HepG2 (cell line): ENCODE results near the gene CDHR5. TPM values are rescaled to one million over a fixed set of nuclear protein-coding genes. Genes with fewer than 3 reads are reported as not detected.

Experiments
- GLI4 ChIP-seq: sonication (generic); formaldehyde crosslinking; IDR thresholded peaks from 2 replicates; pipeline ENCODE4 v1.5.1; 2020; ENCODE audit warnings: missing genetic modification reagents, mild to moderate bottlenecking, moderate library complexity, borderline replicate concordance
- HNF4A ChIP-seq: sonication (generic); formaldehyde crosslinking; IDR thresholded peaks from 2 replicates; pipeline ENCODE4 v1.4.0; 2020; ENCODE audit warnings: missing genetic modification reagents
- KAT2B ChIP-seq: fragments of 150-350 bp; IDR thresholded peaks from 2 replicates; pipeline ENCODE4 v1.6.1; 2014; ENCODE audit warnings: low read depth, low read length, borderline replicate concordance
- KDM3A ChIP-seq: IDR thresholded peaks from 2 replicates; pipeline ENCODE4 v1.6.1; 2018; ENCODE audit warnings: low read depth, missing compliant biosample characterization
- RARG ChIP-seq: sonication (generic); formaldehyde crosslinking; IDR thresholded peaks from 2 replicates; pipeline ENCODE4 v1.4.0; 2020; ENCODE audit warnings: low read depth, mild to moderate bottlenecking, missing genetic modification reagents
- RXRA ChIP-seq: sonication (generic); formaldehyde crosslinking; IDR thresholded peaks from 2 replicates; pipeline ENCODE4 v1.5.1; 2020; ENCODE audit warnings: missing genetic modification reagents
- SIX1 ChIP-seq: sonication (generic); formaldehyde crosslinking; IDR thresholded peaks from 2 replicates; pipeline ENCODE4 v1.4.0; 2020; ENCODE audit warnings: missing genetic modification reagents, borderline replicate concordance
- SMAD3 ChIP-seq: sonication (generic); formaldehyde crosslinking; IDR thresholded peaks from 2 replicates; pipeline ENCODE4 v1.4.0; 2020; ENCODE audit warnings: missing genetic modification reagents
- SP4 ChIP-seq: sonication (generic); formaldehyde crosslinking; IDR thresholded peaks from 2 replicates; pipeline ENCODE4 v1.8.1; 2023; ENCODE audit warnings: mild to moderate bottlenecking, missing genetic modification reagents
- ZNF678 ChIP-seq: sonication (generic); formaldehyde crosslinking; IDR thresholded peaks from 2 replicates; pipeline ENCODE4 v1.4.0; 2020; ENCODE audit warnings: mild to moderate bottlenecking, missing genetic modification reagents
- ZNF768 ChIP-seq: sonication (generic); formaldehyde crosslinking; IDR thresholded peaks from 2 replicates; pipeline ENCODE4 v1.4.0; 2020; ENCODE audit warnings: missing genetic modification reagents
- ZNF780A ChIP-seq: sonication (generic); formaldehyde crosslinking; IDR thresholded peaks from 2 replicates; pipeline ENCODE4 v1.8.0; 2022; ENCODE audit warnings: mild to moderate bottlenecking, missing genetic modification reagents, moderate library complexity
- ZSCAN30 ChIP-seq: sonication (generic); formaldehyde crosslinking; IDR thresholded peaks from 2 replicates; pipeline ENCODE4 v1.5.0; 2020; ENCODE audit warnings: mild to moderate bottlenecking, missing genetic modification reagents
- polyA plus RNA-seq, 8 experiments: library from polyadenylated mRNA; depleted of rRNA in 3 of 8; stranded (reverse) in 7 of 8; unstranded in 1 of 8; fragments of >200 nt; fragmentation: Illumina TruSeq in 4 of 8; extraction: Trizol in 4 of 8; gene quantifications; 2 replicates each; pipeline versions ENCODE4 v1.2.1 to v1.2.3, GENCODE V29; 2011 to 2016; ENCODE audit warnings: low read depth in 4 of 8, missing spikeins in 1 of 8, mixed read lengths in 1 of 8; ENCODE audit not compliant: insufficient read depth in 1 of 8
- total RNA-seq, 5 experiments: library from RNA; depleted of rRNA; stranded (reverse); fragments of >200 nt; fragmentation: Illumina TruSeq; extraction: Trizol; gene quantifications; 2 replicates each; pipeline ENCODE4 v1.2.3, GENCODE V29; 2016; ENCODE audit warnings: low read depth in 1 of 5
- TF ChIP-seq, protein P1 (sequence below): sonication (generic); formaldehyde crosslinking; IDR thresholded peaks from 2 replicates; pipeline ENCODE4 v1.4.0; 2020; ENCODE audit warnings: missing genetic modification reagents
- TF ChIP-seq, protein P2 (sequence below): sonication (generic); formaldehyde crosslinking; IDR thresholded peaks from 2 replicates; pipeline ENCODE4 v1.9.0; 2022; ENCODE audit warnings: missing genetic modification reagents, mild to moderate bottlenecking, borderline replicate concordance
- TF ChIP-seq, protein P3 (sequence below): sonication (generic); formaldehyde crosslinking; conservative IDR thresholded peaks from 2 replicates; pipeline ENCODE4 v1.4.0; 2020; ENCODE audit warnings: missing genetic modification reagents
- TF ChIP-seq, protein P4 (sequence below): sonication (generic); formaldehyde crosslinking; IDR thresholded peaks from 2 replicates; pipeline ENCODE4 v1.4.0; 2020; ENCODE audit warnings: mild to moderate bottlenecking, low read depth, missing genetic modification reagents
- TF ChIP-seq, protein P5 (sequence below): sonication (generic); formaldehyde crosslinking; IDR thresholded peaks from 2 replicates; pipeline ENCODE4 v1.4.0; 2020; ENCODE audit warnings: missing genetic modification reagents, borderline replicate concordance

The CDHR5 gene
- total and polyA plus RNA-seq, 2 of the 13 experiments (the other 11 are each of a cell fraction or from before 2014, with no cell fraction given), result 0.46 to 0.71 TPM

DNA sequence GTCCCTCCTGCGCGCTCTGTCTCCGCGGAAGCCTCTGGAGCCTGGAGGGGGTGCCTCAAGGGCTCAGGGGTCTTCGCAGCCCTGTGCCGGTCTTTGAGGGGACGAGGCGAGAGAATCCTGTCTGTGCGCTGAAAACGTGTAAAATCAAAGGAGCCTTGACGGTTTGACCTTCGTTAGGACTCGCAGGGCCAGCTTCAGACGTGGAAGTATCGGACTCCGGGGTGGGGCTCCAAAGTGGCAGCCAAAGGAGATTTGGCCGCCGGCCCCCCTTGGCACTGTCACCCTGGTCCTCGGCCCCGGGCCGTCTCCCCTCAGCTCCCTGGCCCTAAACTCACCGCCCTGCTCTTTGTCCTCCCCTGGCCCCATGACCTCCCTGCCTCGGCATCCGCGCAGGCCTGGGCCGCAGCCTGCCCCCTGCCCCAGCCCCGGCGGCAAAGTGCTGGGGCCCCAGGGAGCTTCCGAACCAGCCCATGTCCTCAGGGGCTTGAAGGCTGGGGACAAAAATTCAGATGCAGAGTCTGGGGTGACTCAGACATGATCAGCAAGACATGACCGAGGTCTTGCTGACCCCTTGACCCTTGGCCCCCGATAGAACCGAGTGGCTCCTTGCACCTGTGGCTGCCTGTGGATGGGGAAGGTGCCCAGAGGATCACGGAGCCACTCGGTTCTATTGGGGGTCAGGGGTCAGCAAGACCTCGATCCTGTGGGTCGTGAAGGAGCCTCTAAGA, 55.4 kb downstream of the CDHR5 start (continued):
- TF ChIP-seq, protein P1, sequence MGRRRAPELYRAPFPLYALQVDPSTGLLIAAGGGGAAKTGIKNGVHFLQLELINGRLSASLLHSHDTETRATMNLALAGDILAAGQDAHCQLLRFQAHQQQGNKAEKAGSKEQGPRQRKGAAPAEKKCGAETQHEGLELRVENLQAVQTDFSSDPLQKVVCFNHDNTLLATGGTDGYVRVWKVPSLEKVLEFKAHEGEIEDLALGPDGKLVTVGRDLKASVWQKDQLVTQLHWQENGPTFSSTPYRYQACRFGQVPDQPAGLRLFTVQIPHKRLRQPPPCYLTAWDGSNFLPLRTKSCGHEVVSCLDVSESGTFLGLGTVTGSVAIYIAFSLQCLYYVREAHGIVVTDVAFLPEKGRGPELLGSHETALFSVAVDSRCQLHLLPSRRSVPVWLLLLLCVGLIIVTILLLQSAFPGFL (CRISPR knock-in tag), result no peak
- TF ChIP-seq RARG (CRISPR knock-in tag) (no peak), ZNF678 (CRISPR knock-in tag) (no peak), ZNF768 (CRISPR knock-in tag) (no peak), SP4 (CRISPR knock-in tag) (no peak), ZNF780A (CRISPR knock-in tag) (no peak), KDM3A (no peak), SMAD3 (CRISPR knock-in tag) (no peak), SIX1 (CRISPR knock-in tag) (no peak), RXRA (CRISPR knock-in tag) (no peak; the same call in 1 of the 2 replicates), ZSCAN30 (no peak), KAT2B (no peak), HNF4A (CRISPR knock-in tag) (peak; percentile 63), GLI4 (CRISPR knock-in tag) (no peak)
- TF ChIP-seq, protein P2, sequence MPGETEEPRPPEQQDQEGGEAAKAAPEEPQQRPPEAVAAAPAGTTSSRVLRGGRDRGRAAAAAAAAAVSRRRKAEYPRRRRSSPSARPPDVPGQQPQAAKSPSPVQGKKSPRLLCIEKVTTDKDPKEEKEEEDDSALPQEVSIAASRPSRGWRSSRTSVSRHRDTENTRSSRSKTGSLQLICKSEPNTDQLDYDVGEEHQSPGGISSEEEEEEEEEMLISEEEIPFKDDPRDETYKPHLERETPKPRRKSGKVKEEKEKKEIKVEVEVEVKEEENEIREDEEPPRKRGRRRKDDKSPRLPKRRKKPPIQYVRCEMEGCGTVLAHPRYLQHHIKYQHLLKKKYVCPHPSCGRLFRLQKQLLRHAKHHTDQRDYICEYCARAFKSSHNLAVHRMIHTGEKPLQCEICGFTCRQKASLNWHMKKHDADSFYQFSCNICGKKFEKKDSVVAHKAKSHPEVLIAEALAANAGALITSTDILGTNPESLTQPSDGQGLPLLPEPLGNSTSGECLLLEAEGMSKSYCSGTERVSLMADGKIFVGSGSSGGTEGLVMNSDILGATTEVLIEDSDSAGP (CRISPR knock-in tag), result peak; percentile 42; the same call in 1 of the 2 replicates
- TF ChIP-seq, protein P3, sequence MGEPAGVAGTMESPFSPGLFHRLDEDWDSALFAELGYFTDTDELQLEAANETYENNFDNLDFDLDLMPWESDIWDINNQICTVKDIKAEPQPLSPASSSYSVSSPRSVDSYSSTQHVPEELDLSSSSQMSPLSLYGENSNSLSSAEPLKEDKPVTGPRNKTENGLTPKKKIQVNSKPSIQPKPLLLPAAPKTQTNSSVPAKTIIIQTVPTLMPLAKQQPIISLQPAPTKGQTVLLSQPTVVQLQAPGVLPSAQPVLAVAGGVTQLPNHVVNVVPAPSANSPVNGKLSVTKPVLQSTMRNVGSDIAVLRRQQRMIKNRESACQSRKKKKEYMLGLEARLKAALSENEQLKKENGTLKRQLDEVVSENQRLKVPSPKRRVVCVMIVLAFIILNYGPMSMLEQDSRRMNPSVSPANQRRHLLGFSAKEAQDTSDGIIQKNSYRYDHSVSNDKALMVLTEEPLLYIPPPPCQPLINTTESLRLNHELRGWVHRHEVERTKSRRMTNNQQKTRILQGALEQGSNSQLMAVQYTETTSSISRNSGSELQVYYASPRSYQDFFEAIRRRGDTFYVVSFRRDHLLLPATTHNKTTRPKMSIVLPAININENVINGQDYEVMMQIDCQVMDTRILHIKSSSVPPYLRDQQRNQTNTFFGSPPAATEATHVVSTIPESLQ (CRISPR knock-in tag), result no peak
- TF ChIP-seq, protein P4, sequence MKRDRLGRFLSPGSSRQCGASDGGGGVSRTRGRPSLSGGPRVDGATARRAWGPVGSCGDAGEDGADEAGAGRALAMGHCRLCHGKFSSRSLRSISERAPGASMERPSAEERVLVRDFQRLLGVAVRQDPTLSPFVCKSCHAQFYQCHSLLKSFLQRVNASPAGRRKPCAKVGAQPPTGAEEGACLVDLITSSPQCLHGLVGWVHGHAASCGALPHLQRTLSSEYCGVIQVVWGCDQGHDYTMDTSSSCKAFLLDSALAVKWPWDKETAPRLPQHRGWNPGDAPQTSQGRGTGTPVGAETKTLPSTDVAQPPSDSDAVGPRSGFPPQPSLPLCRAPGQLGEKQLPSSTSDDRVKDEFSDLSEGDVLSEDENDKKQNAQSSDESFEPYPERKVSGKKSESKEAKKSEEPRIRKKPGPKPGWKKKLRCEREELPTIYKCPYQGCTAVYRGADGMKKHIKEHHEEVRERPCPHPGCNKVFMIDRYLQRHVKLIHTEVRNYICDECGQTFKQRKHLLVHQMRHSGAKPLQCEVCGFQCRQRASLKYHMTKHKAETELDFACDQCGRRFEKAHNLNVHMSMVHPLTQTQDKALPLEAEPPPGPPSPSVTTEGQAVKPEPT (CRISPR knock-in tag), result no peak
- TF ChIP-seq, protein P5, sequence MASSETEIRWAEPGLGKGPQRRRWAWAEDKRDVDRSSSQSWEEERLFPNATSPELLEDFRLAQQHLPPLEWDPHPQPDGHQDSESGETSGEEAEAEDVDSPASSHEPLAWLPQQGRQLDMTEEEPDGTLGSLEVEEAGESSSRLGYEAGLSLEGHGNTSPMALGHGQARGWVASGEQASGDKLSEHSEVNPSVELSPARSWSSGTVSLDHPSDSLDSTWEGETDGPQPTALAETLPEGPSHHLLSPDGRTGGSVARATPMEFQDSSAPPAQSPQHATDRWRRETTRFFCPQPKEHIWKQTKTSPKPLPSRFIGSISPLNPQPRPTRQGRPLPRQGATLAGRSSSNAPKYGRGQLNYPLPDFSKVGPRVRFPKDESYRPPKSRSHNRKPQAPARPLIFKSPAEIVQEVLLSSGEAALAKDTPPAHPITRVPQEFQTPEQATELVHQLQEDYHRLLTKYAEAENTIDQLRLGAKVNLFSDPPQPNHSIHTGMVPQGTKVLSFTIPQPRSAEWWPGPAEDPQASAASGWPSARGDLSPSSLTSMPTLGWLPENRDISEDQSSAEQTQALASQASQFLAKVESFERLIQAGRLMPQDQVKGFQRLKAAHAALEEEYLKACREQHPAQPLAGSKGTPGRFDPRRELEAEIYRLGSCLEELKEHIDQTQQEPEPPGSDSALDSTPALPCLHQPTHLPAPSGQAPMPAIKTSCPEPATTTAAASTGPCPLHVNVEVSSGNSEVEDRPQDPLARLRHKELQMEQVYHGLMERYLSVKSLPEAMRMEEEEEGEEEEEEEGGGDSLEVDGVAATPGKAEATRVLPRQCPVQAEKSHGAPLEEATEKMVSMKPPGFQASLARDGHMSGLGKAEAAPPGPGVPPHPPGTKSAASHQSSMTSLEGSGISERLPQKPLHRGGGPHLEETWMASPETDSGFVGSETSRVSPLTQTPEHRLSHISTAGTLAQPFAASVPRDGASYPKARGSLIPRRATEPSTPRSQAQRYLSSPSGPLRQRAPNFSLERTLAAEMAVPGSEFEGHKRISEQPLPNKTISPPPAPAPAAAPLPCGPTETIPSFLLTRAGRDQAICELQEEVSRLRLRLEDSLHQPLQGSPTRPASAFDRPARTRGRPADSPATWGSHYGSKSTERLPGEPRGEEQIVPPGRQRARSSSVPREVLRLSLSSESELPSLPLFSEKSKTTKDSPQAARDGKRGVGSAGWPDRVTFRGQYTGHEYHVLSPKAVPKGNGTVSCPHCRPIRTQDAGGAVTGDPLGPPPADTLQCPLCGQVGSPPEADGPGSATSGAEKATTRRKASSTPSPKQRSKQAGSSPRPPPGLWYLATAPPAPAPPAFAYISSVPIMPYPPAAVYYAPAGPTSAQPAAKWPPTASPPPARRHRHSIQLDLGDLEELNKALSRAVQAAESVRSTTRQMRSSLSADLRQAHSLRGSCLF (CRISPR knock-in tag), result no peak
